ENCODE measurements around the gene LACTBL1.

LACTBL1 gene

GRCh38 chr1:22978299-22978698 lies 5.6 kb upstream of the LACTBL1 start:
- DNase-seq (ENCODE audit: low read depth in 1 of 2, low spot score in 1 of 2), result no peak
- H3K27ac ChIP-seq (replicated peaks), result no peak overlapping the region
- no peak overlapping the region for H3K4me3 ChIP-seq (replicated peaks; ENCODE audit: insufficient read depth, low read length)
- H3K27me3 ChIP-seq (ENCODE audit: insufficient read depth, poor library complexity, severe bottlenecking), result no peaks in the 10 kb centered on the region
- TF ChIP-seq POLR2AphosphoS5 (IDR thresholded peaks at IDR 0.05; ENCODE audit: low read depth) (no peak), CTCF (IDR thresholded peaks at IDR 0.05; ENCODE audit: insufficient read depth, low read length) (no peak), REST (IDR thresholded peaks at IDR 0.05; ENCODE audit: insufficient replicate concordance, low read depth) (no peak), GABPA (IDR thresholded peaks at IDR 0.05; ENCODE audit: low read depth) (no peak), SPI1 (IDR thresholded peaks at IDR 0.05; ENCODE audit: borderline replicate concordance, low read depth) (no peak)

- Histone ChIP-seq H3K4me3 (replicated peaks; ENCODE audit: insufficient read depth, low read length) (no peak overlapping the region), H3K27ac (replicated peaks) (no peak overlapping the region), H3K27me3 (ENCODE audit: insufficient read depth, poor library complexity, severe bottlenecking) (no peaks in the 10 kb centered on the region)
- peak; percentile 45 to 75 for DNase-seq (ENCODE audit: low read depth in 1 of 2, low spot score in 1 of 2)
- no peak for TF ChIP-seq REST (IDR thresholded peaks at IDR 0.05; ENCODE audit: insufficient replicate concordance, low read depth)
- TF ChIP-seq CTCF (IDR thresholded peaks at IDR 0.05; ENCODE audit: insufficient read depth, low read length), result peak; percentile 79
- no peak for TF ChIP-seq POLR2AphosphoS5 (IDR thresholded peaks at IDR 0.05; ENCODE audit: low read depth)
Measured at GRCh38 chr1:22976461-22977243, 4.0 kb upstream of the LACTBL1 start.

- TF ChIP-seq SPI1 (IDR thresholded peaks at IDR 0.05; ENCODE audit: borderline replicate concordance, low read depth) (no peak), REST (IDR thresholded peaks at IDR 0.05; ENCODE audit: insufficient replicate concordance, low read depth) (no peak), CTCF (IDR thresholded peaks at IDR 0.05; ENCODE audit: insufficient read depth, low read length) (no peak), POLR2AphosphoS5 (IDR thresholded peaks at IDR 0.05; ENCODE audit: low read depth) (no peak), GABPA (IDR thresholded peaks at IDR 0.05; ENCODE audit: low read depth) (no peak)
- H3K27me3 ChIP-seq (ENCODE audit: insufficient read depth, poor library complexity, severe bottlenecking), result peaks cover 3% of the 10 kb centered on the region
- no peak overlapping the region for H3K27ac ChIP-seq (replicated peaks)
- H3K4me3 ChIP-seq (replicated peaks; ENCODE audit: insufficient read depth, low read length), result no peak overlapping the region
- DNase-seq (ENCODE audit: low read depth in 1 of 2, low spot score in 1 of 2), result no peak
Measured at GRCh38 chr1:22976127-22976460, 3.4 kb upstream of the LACTBL1 start.
